ENCODE results near the gene CACYBP.
"Not testable (repeated sequence)": the region's sequence is repeated elsewhere in the genome, so short reads cannot be mapped to it uniquely, and the experiment has no call there.

CACYBP gene

DNA sequence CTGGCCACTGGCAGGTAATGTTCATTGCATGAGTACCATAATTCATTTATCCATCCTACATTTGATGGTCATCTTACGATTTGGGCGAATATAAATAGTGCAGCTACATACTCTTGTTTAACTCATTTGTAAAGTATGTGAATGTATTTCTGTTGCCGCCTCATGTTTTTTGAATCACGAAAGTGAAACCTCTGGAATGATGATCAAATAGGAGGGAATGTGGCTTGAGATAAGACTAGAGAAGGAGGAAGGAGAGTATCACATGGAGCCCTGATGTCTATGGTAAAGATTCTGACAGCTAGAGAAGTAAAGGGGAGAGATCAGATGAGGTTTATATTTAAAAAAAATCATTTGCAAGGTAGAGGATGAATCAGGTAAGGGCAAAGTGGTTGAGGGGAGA is 15.5 kb downstream of the CACYBP start:
- no peak overlapping the region for H3K4me3 ChIP-seq (ENCODE audit: low read depth, low read length)
- no peaks in the 10 kb centered on the region for H3K27me3 ChIP-seq (ENCODE audit: control insufficient read depth, insufficient read depth, low read length)
- no peak overlapping the region for H3K27ac ChIP-seq (ENCODE audit: low read depth, low read length)
- H3K4me1 ChIP-seq (ENCODE audit: control insufficient read depth, insufficient read depth, low read length): no peaks in the 10 kb centered on the region
- H3K9me3 ChIP-seq (ENCODE audit: control insufficient read depth, insufficient read depth, low read depth, low read length): no peaks in the 10 kb centered on the region
- H3K9ac ChIP-seq (ENCODE audit: low read length): no peak overlapping the region
- H3K36me3 ChIP-seq (ENCODE audit: control insufficient read depth, insufficient read depth, low read length): peaks cover 84% of the 10 kb centered on the region

DNA sequence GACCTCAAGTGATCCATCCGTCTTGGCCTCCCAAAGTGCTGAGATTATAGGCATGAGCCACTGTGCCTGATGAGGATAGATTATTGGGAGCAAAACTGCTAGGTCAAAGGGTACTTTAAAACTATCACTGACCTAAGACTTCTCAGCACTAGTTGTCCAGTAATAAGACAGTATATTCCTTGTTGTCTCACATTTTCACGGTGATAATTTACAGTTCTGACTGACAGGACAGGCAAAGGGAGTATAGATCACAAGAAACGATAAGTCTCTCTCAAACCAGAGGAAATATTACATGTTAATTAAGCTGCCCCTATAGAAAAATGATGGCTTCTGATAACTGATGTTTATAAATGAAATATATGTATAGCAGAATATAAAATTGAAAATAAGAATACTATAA is 19.8 kb downstream of the CACYBP start:
- Histone ChIP-seq H3K9ac (ENCODE audit: low read length) (no peak overlapping the region), H3K9me3 (ENCODE audit: control insufficient read depth, insufficient read depth, low read depth, low read length) (no peaks in the 10 kb centered on the region), H3K27ac (ENCODE audit: low read depth, low read length) (no peak overlapping the region), H3K4me3 (ENCODE audit: low read depth, low read length) (no peak overlapping the region), H3K4me1 (ENCODE audit: control insufficient read depth, insufficient read depth, low read length) (peaks cover 4% of the 10 kb centered on the region; the same call in 1 of the 2 replicates), H3K36me3 (ENCODE audit: control insufficient read depth, insufficient read depth, low read length) (peaks cover 42% of the 10 kb centered on the region), H3K27me3 (ENCODE audit: control insufficient read depth, insufficient read depth, low read length) (no peaks in the 10 kb centered on the region)

DNA sequence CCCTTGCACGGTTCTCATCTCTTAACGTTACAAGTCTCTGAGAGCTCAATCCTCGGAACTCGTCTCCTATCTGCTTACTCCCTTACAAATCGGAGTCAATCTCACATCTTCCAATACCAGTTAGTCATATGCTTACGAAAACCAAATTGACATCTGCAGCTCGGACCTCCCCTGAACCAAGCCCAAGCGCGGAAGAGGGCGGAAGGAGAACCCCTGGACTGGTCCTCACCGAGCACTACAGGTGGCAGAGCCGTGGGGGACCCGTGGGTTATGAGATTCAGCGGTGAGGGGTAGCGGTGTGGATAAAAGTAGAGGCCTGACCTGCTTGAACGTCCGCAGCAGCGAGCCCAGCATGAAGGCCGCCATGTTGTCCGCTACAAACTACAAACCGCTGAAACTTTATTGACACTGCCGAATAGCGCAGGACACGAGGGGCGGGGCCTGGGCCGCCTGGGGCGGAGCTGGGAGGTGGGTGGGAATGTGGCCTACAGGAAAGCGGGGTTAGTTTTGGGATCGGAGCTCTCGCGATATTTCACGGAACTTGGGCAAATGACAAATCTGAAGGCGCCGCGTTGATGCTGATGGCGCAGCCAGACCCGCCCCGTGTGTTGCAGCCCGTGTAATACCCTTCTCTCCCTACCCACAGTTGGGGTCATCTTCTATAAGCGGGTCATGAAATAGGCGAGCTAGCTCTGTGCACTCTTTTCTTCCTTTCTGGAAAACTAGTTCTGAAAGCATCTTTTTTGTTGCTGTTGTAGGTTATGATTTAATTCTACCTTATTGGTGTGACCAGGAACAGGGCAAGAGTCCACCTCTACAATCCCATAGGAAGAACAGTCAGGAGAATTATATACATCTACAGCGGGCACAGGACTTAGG is 23.5 kb downstream of the CACYBP start, which contains the start of gene MRPS14:
MRPS14 (minus strand) TSS at position 383 of the 879 bp plus-strand sequence; CDS start at position 366, 17 bp downstream.
- peak within 1 kb of the TSS; percentile 87 for H3K4me3 ChIP-seq (ENCODE audit: low read depth, low read length)

DNA sequence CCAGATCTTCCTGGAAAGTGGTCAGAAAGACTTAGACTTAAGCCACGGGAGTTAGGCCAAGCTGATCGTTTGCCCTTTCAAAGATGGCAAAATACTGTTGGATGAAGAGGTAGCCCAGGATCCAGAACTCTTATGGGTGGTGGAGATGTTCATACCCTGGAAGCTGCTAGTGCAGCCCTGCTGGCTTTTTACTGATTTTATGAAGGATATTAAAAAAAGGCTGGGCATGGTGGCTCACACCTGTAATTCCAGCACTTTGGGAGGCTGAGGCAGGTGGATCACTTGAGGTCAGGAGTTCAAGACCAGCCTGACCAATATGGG is 24.1 kb downstream of the CACYBP start:
- H3K36me3 ChIP-seq (ENCODE audit: control insufficient read depth, insufficient read depth, low read length); H3K27me3 ChIP-seq (ENCODE audit: control insufficient read depth, insufficient read depth, low read length); H3K9me3 ChIP-seq (ENCODE audit: control insufficient read depth, insufficient read depth, low read depth, low read length); H3K4me1 ChIP-seq (ENCODE audit: control insufficient read depth, insufficient read depth, low read length): not testable (repeated sequence)
- H3K27ac ChIP-seq (ENCODE audit: low read depth, low read length): peak overlapping the region; percentile 65; the same call in 1 of the 2 replicates
- peak overlapping the region; percentile 87 for H3K4me3 ChIP-seq (ENCODE audit: low read depth, low read length)
- peak overlapping the region; percentile 88 for H3K9ac ChIP-seq (ENCODE audit: low read length)

More for the DNA sequence above, 23.5 kb downstream of the CACYBP start, which contains the start of gene MRPS14:
- H3K9ac ChIP-seq (ENCODE audit: low read length): peak within 1 kb of the TSS; percentile 96
- H3K36me3 ChIP-seq (ENCODE audit: control insufficient read depth, insufficient read depth, low read length): peaks cover 6% of the 10 kb centered on the region
- H3K27ac ChIP-seq (ENCODE audit: low read depth, low read length): peak within 1 kb of the TSS; percentile 65; the same call in 1 of the 2 replicates
- H3K27me3 ChIP-seq (ENCODE audit: control insufficient read depth, insufficient read depth, low read length): no peaks in the 10 kb centered on the region
- peaks cover 4% of the 10 kb centered on the region; the same call in 1 of the 2 replicates for H3K4me1 ChIP-seq (ENCODE audit: control insufficient read depth, insufficient read depth, low read length)
- no peaks in the 10 kb centered on the region for H3K9me3 ChIP-seq (ENCODE audit: control insufficient read depth, insufficient read depth, low read depth, low read length)

DNA sequence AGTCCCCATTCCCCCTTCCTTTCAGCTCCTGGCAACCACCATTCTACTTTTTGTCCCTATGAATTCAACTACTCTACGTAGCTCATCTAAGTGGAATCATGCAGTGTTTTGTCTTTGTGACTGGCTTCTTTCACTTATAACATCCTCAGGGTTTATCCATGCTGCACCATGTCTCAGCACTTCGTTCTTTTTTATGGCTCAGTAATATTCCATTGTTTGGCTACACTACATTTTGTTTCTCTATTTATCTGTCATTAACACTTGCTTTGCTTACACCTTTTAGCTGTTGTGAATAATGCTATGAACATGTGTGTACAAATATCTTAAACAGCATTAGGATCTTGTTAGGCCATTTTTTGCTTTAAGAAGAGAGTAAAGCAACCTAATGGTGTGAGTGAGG is 25.0 kb downstream of the CACYBP start:
- no peak overlapping the region for H3K27ac ChIP-seq (ENCODE audit: low read depth, low read length)
- no peak overlapping the region for H3K4me3 ChIP-seq (ENCODE audit: low read depth, low read length)
- H3K36me3 ChIP-seq (ENCODE audit: control insufficient read depth, insufficient read depth, low read length): no peaks in the 10 kb centered on the region
- peaks cover 7% of the 10 kb centered on the region; the same call in 1 of the 2 replicates for H3K4me1 ChIP-seq (ENCODE audit: control insufficient read depth, insufficient read depth, low read length)
- H3K9me3 ChIP-seq (ENCODE audit: control insufficient read depth, insufficient read depth, low read depth, low read length): no peaks in the 10 kb centered on the region
- H3K27me3 ChIP-seq (ENCODE audit: control insufficient read depth, insufficient read depth, low read length): no peaks in the 10 kb centered on the region
- H3K9ac ChIP-seq (ENCODE audit: low read length): no peak overlapping the region

DNA sequence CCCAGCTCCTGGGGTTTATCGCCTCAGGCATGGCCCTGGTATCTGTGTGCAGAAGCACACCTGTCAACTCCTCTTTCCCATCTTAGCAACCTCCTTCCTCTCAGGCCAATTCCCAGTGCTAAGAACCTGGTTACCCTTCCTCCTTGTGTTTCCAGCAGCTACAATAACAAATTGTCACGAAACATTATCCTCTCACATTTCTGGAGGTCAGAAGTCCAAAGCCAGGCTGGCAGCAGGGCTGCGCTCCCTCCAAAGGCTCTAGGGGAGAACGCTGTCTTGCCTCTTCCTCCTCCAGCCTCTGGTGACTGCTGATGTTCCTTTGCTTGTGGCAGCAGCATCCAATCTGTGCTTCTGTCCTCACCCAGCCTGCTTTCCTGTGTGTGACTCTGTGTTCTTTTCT is 34.2 kb downstream of the CACYBP start:
- Histone ChIP-seq H3K9ac (ENCODE audit: low read length) (no peak overlapping the region), H3K4me1 (ENCODE audit: control insufficient read depth, insufficient read depth, low read length) (peaks cover 19% of the 10 kb centered on the region), H3K36me3 (ENCODE audit: control insufficient read depth, insufficient read depth, low read length) (no peaks in the 10 kb centered on the region)

DNA sequence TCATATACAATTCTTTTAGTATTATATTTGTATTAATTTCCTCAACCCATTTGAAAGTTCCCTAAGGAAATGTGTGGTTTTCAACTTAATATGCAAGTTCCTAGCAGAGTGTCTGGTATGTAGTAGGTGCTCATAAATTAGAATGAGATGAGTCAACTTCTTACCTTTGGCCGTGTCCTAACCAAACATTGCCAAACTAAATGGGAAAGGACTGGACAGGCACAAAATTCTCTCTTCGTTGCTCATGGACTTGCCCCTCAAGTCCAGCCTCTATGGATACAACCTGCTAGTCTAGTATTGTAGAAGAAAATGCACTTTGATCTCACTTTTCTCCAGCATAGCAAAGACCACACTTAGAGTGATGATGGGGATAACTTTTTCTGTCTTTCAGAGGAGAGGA is 35.0 kb downstream of the CACYBP start:
- Histone ChIP-seq H3K36me3 (ENCODE audit: control insufficient read depth, insufficient read depth, low read length) (no peaks in the 10 kb centered on the region), H3K4me3 (ENCODE audit: low read depth, low read length) (no peak overlapping the region), H3K9me3 (ENCODE audit: control insufficient read depth, insufficient read depth, low read depth, low read length) (no peaks in the 10 kb centered on the region), H3K27me3 (ENCODE audit: control insufficient read depth, insufficient read depth, low read length) (no peaks in the 10 kb centered on the region), H3K4me1 (ENCODE audit: control insufficient read depth, insufficient read depth, low read length) (peaks cover 16% of the 10 kb centered on the region), H3K9ac (ENCODE audit: low read length) (no peak overlapping the region), H3K27ac (ENCODE audit: low read depth, low read length) (no peak overlapping the region)

More for the DNA sequence above, 34.2 kb downstream of the CACYBP start:
- no peak overlapping the region for H3K27ac ChIP-seq (ENCODE audit: low read depth, low read length)
- H3K4me3 ChIP-seq (ENCODE audit: low read depth, low read length): no peak overlapping the region
- no peaks in the 10 kb centered on the region for H3K27me3 ChIP-seq (ENCODE audit: control insufficient read depth, insufficient read depth, low read length)
- no peaks in the 10 kb centered on the region for H3K9me3 ChIP-seq (ENCODE audit: control insufficient read depth, insufficient read depth, low read depth, low read length)

DNA sequence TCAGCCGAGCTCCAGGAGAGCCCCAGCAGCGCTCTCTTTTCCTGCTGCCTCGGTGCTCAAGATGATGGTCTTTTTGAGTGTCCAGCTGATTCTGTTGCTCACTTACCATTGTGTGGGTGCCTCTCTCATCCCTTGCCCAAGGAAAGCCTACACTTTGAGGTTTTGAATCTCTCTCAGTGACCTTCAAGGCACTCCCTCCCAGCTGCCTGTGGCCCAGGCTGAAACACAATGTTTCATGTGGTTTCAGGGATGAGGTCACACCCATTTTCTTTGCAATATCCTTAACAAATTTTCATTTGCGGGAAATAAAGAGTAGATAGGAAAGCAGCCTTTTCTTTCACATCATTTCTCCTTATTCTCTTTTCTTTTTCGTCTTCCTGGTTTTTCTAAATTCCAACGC is 36.1 kb downstream of the CACYBP start:
- no peaks in the 10 kb centered on the region for H3K27me3 ChIP-seq (ENCODE audit: control insufficient read depth, insufficient read depth, low read length)

DNA sequence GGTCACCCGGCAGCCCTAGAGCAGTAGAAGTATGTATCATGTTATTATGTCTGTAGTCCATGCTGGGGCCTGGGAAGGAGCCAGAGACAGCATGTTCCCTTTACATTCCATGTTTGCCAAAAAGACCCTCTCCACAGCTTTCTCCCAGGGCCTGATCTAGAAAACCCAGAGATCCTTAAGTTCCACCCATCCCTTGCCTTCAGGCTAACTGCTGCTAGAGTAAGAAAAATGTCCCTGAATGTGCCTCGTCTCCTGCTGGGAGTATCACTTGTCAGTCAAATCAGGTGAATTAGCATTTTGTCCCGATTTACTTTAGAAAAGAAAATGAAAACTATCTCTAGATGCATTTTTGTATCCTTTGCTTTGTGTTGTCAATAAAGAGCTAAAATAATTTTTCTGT is 36.7 kb downstream of the CACYBP start:
- Histone ChIP-seq H3K9ac (ENCODE audit: low read length) (no peak overlapping the region), H3K36me3 (ENCODE audit: control insufficient read depth, insufficient read depth, low read length) (no peaks in the 10 kb centered on the region), H3K27me3 (ENCODE audit: control insufficient read depth, insufficient read depth, low read length) (no peaks in the 10 kb centered on the region), H3K27ac (ENCODE audit: low read depth, low read length) (no peak overlapping the region), H3K4me3 (ENCODE audit: low read depth, low read length) (no peak overlapping the region), H3K4me1 (ENCODE audit: control insufficient read depth, insufficient read depth, low read length) (peaks cover 16% of the 10 kb centered on the region), H3K9me3 (ENCODE audit: control insufficient read depth, insufficient read depth, low read depth, low read length) (no peaks in the 10 kb centered on the region)

More for the DNA sequence above, 36.1 kb downstream of the CACYBP start:
- Histone ChIP-seq H3K36me3 (ENCODE audit: control insufficient read depth, insufficient read depth, low read length) (no peaks in the 10 kb centered on the region), H3K4me3 (ENCODE audit: low read depth, low read length) (no peak overlapping the region), H3K4me1 (ENCODE audit: control insufficient read depth, insufficient read depth, low read length) (peaks cover 16% of the 10 kb centered on the region), H3K27ac (ENCODE audit: low read depth, low read length) (no peak overlapping the region), H3K9ac (ENCODE audit: low read length) (no peak overlapping the region), H3K9me3 (ENCODE audit: control insufficient read depth, insufficient read depth, low read depth, low read length) (no peaks in the 10 kb centered on the region)

DNA sequence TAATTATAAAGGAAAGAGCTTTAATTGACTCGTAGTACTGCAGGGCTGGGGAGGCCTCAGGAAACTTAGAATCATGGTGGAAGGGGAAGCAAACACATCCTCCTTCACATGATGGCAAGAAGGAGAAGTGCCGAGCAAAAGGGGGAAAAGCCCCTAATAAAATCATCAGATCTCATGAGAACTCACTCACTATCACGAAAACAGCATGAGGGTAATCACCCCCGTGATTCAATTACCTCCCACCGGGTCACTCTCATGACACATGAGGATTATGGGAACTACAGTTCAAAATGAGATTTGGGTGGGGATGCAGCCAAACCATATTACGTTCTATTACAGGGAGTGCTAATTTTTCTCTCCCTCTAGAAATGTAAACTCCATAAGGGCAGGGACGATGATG is 37.7 kb downstream of the CACYBP start:
- Histone ChIP-seq H3K4me3 (ENCODE audit: low read depth, low read length) (no peak overlapping the region), H3K27me3 (ENCODE audit: control insufficient read depth, insufficient read depth, low read length) (no peaks in the 10 kb centered on the region), H3K9ac (ENCODE audit: low read length) (no peak overlapping the region), H3K4me1 (ENCODE audit: control insufficient read depth, insufficient read depth, low read length) (peaks cover 16% of the 10 kb centered on the region), H3K36me3 (ENCODE audit: control insufficient read depth, insufficient read depth, low read length) (no peaks in the 10 kb centered on the region), H3K27ac (ENCODE audit: low read depth, low read length) (no peak overlapping the region), H3K9me3 (ENCODE audit: control insufficient read depth, insufficient read depth, low read depth, low read length) (no peaks in the 10 kb centered on the region)

DNA sequence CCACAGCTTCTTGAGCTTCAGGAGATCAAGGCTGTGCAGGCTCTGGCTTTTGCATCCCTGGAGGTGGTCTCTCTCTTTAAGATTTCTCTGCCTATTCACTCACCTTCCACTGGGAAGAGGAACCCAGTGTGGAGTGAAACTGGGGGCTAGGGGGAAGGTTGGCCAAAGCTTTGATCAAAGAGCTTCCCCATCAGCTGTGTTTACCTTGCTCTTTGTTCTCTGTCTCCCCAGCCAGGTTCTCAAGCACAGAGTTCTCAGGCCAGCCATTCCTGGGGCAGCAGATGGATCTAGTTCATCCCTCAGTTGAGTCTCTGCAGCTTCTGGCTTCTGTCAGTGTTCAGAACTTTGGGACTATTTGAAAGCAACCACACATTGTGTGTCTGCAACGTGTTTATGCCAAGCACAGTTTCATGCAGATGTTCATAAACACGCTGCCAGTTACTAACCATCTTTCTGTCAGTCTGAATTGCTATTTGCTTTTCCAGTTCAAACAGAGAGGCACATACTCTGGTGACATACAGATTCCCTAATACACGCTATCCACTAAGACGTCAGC is 40.7 kb downstream of the CACYBP start:
- H3K9me3 ChIP-seq (ENCODE audit: control insufficient read depth, insufficient read depth, low read depth, low read length): no peaks in the 10 kb centered on the region
- no peak overlapping the region for H3K9ac ChIP-seq (ENCODE audit: low read length)
- peaks cover 19% of the 10 kb centered on the region for H3K4me1 ChIP-seq (ENCODE audit: control insufficient read depth, insufficient read depth, low read length)
- no peaks in the 10 kb centered on the region for H3K27me3 ChIP-seq (ENCODE audit: control insufficient read depth, insufficient read depth, low read length)
- H3K36me3 ChIP-seq (ENCODE audit: control insufficient read depth, insufficient read depth, low read length): no peaks in the 10 kb centered on the region
- H3K4me3 ChIP-seq (ENCODE audit: low read depth, low read length): no peak overlapping the region
- no peak overlapping the region for H3K27ac ChIP-seq (ENCODE audit: low read depth, low read length)
